NCI-H1694 (cell line): ENCODE data around the gene MRFAP1.
"Not testable (repeated sequence)": the region's sequence is repeated elsewhere in the genome, so short reads cannot be mapped to it uniquely, and the experiment has no call there.

Source experiments
- DNase-seq: peaks from one replicate; lab custom pipeline; 2025; lab: John Stamatoyannopoulos, UW

The MRFAP1 gene

DNA sequence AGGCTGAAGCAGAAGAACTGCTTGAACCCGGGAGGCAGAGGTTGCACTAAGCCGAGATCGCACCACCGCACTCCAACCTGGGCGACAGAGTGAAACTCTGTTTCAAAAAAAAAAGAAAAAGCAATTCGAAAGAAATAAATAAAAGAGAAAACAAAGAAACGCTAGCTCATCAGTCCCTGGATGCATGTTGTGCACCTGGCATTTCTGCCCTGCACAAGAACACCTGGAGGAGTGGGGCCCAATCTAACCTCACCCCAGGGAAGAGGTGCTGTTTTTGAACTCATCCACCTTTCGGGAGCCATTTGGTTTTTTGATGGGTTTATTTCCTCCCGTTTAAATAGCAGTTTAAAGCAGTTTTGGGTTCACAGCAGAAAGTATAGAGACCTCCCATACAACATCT, 5.7 kb upstream of the MRFAP1 start:
- DNase-seq: no peak

DNA sequence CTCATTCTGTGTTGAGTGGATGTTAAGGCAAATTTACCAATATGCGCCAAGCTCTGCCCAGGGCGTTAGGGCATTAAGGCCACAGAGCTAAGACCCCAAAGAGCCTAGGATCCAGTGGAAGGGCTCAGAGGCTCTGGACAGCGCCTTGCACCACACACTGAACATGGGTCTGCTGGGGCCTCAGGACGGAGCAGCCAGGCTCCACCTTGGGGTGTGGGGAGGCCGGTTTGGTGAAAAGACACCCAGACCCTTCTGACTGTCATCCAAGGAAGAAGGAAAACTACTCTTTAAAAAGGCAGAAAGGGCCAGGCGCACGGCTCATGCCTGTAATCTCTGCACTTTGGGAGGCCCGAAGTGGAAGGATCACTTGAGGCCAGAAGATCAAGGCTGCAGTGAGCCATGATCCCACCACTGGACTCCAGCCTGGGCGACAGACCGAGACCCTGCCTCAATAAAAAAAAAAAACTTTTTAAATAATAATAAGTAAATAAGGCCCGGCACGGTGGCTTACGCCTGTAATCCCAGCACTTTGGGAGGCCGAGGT, 1.3 kb upstream of the MRFAP1 start:
- DNase-seq: no peak

DNA sequence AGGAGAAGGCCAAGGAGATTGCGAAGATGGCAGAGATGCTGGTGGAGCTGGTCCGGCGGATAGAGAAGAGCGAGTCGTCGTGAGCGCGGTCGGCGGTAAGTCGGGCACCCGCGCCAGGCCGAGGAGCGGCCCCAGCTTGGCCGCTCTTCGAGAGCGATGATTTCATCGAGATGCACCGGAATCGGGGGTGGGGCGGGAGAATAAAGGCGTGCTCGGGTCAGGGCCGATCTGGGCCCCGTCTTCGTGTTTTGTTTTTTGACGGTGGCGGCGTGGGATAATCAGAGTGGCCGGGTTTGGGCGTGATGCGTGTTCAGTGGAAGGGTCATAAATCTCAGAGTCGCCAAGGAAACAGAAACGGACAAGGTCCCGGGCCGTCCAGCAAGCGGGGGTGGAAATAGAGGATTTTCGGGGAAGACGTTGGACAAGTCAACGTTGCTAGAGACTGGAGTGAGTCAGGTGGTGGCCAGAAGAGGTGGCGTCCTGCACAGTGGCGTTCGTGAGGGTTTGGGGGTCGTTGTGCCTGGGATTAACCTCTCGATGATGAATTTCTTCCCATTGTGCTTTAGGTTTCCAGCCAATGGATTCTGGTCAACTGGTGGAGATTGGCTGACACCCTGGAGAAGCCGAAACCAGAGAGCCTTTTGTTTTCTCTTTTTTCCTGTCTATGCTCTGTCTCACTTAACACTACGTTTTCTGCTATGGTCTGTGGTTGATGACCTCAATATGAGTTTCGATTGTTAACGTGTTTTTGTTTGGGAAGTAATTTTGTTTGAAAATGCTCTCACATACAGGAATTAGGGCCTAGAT, 882 bp downstream of the MRFAP1 start:
- no peak for DNase-seq

DNA sequence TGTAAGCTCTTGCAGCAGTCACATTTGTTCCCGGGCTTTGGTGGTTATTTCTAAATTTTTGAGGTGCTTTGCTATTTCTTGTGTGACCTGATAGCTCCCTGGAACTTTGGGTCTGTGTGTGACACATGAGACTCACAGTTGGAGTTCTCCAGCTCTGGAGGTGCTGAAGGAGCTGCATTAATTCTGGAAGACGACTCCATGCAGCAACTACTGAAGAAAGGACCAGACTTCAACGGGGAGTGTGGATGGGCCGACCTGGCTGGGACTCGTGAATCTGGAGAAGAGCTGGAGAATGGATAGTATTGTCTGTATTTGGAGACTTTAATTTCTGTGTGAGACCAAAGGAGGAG, 1.5 kb downstream of the MRFAP1 start:
- no peak for DNase-seq

DNA sequence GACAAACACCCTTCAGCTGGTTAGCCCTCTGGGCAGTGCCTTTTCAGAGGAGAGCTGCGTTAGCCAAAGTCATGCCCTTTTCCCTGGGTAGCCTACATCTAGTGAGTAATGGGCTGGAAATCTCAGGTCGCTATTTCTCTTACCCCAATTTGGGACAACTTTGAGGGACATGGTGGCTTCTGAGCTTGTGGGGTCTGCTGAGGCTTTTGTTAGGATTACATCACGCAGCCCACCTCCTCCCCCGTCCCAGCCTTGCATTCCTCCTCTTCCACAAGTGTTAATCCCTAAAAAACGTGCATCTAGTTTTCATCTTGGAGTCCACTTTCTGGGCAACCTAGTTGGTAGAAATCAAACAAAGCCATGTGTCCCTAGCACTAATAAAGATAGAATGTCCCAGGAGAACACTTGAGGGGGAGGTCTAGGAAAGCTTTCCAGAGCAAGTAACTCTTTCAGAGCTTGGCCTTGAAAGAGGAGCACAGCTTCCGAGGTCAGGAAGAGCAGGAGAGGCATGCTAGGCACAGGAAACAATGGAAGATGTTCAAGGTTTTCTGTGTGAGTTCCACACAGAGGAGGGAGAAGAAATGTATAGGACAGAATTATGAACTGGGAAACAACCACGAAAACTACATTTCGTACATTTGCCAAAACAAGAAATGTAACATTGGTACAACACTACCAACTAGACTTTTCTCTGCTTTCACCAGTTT, 2.8 kb downstream of the MRFAP1 start:
- DNase-seq: no peak

DNA sequence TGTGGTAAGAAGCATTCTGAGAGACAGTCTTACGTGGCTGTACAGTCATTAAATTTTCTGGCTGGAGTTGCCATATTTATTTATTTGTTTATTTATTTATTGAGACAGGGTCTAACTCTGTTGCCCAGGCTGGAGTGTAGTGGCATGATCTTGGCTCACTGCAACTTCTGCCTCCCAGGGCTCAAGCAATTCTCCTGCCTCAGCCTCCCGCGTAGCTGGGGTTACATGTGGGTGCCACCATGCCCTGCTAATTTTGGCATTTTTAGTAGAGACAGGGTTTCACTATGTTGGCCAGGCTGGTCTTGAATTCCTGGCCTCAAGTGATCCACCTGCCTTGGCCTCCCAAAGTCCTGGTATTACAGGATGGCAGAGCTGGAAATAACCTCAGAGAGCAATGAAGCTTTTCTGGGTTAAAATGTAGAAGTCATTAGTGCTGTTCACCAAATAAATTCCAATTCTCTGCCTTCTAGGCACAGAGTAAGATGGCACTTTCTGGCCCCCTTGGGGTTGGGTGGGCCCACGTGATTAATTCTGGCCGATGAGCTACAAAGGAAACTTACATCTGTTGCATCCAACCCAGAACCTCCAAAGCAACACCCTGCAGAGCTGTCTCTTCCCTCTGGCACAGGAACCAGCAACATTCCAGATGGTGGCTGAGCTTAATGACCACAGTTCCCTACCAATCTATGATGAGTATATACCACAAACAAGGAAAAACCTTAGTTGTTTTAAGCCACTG, 4.5 kb downstream of the MRFAP1 start:
- DNase-seq: no peak

DNA sequence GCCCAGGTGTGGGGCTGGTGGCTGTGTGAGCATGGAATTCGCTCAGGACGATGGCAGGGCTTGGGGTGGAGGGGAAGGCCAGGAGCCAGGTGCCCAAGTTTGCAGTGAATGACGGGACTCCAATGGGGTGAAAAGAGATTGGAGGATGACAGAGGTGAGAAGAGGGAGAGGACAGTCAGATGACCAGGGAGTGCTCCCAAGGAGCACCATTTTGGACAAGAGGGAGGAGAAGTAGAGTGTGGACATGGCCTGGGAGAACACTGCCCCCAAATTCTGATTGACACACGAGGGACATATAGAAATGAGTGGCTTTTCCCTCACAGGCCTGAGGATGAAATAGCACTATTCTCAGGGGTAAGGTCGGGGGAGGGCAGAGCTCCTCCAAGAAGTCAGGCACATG, 6.7 kb downstream of the MRFAP1 start:
- DNase-seq: no peak

DNA sequence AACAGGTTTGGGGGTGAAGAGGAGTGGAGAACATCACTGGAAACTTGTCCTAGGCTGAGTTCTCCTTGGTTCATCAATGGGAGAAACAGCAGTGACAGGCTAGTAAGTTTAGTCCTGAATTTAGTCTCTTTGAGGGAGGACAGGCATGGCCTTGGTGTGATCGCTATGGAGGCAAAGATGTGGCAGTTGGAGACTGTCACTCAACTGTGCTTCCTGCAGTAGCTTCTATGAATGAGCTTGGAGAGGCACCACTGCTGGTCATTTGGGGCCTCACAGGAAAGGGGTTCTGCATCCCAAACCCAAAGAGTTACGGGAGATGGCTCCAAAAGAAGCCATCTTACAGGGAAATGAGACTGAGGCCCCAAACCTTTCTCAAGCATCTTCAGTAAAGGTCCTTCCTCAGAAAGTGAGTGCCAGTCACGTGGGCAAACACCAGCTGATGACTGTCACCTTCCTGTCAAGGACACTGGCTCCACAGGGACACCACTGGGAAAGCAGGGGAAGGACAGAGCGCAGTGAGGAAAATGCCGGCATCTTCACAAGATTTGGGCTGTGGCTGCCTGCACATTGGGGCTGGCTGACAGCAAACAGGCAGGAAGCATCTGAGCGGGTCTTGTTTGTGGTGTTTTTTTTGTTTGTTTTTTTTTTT, 7.2 kb downstream of the MRFAP1 start:
- no peak for DNase-seq

DNA sequence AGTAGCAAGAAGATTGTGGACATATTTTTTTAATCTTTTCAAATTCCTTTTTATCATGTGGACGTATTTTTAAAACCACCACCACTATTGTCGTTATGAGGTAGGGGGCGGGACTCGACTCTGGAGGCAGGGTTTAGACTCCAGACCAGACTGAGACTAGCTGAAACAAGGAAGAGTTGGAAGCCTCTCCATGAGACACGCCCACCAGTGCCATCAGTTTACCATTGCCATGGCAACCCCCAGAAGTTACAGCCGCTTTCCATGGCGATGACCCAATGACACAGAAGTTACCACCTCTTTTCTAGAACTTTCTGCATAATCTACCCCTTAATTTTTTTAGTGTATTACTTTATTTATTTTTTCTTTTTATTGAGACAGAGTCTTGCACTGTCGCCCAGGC, 8.7 kb downstream of the MRFAP1 start:
- no peak for DNase-seq

DNA sequence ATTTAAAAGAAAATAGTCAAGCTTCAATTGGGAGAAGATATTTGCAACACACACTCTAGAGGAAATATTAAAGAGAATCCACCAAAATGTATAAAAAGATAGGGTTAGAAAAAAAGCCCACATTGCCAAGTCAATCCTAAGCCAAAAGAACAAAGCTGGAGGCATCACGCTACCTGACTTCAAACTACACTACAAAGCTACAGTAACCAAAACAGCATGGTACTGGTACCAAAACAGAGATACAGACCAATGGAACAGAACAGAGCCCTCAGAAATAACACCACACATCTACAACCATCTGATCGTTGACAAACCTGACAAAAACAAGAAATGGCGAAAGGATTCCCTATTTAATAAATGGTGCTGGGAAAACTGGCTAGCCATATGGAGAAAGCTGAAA, 13.7 kb downstream of the MRFAP1 start:
- not testable (repeated sequence) for DNase-seq

DNA sequence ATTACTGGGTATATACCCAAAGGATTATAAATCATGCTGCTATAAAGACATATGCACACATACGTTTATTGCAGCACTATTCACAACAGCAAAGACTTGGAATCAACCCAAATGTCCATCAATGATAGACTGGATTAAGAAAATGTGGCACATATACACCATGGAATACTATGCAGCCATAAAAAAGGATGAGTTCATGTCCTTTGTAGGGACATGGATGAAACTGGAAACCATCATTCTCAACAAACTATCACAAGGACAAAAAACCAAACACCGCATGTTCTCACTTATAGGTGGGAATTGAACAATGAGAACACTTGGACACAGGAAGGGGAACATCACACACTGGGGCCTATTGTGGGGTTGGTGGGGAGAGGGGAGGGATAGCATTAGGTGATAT, 14.8 kb downstream of the MRFAP1 start:
- DNase-seq: not testable (repeated sequence)

DNA sequence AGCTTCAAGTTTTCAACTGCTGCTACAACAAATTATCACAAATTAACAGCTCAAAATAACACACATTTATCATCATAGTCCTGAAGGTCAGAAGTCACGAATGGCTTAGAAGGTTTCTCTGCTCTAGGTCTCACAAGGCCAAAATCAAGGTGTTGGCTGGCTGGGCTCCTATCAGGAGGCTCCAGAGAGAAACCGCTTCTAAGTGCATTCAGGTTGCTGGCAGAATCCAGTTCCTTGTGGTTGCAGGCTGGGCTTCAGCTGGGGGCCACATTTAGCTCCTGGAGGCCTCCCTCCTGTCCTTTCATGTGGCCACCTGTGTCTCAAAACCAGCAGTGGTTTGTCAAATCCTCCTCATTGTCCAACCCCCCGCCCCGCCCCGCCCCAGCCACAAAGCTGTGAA, 15.4 kb downstream of the MRFAP1 start:
- no peak for DNase-seq

DNA sequence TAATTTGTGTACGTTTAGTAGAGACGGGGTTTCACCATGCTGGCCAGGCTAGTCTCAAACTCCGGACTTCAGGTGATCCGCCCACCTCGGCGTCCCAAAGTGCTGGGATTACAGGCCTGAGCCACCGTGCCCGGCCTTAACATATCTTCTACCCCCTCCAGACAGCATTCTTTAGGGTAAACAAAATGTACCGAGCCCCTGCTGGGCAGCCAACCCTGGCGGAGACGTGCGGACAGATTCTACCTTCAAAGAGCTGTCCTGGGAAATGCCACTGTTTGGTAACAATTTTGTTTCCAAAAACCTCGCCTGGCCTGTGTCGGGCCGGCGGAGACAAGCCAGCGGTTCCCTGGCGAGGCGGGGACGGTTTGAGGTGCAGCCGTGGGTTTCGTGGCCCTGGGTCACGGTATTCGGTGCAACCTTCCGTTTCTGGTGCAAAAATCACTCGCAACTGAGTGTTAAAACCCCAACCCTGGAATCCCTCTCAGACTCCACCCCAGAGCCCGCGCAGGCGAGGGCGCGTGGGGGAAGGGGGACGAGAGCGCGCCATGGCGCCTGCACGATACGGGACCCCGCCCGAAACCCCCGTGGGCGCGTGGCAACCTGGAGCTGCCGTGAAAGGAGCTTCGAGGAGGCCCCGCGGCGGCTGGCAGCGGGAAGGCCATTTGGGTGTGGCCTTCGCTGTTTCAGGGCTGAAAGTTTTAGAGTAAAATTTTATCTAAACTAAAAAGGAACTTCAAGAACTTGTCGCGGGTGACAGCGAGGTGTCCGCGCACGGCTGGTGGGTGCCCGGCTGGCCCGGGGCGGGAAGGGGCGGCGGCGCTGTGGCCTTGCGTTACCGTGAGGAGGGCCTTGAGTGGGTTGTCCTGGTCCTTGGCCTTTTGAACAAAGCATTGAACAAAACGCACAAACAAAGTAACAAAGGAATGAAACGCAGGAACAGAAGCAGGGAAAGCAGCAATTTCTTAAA, 17.0 kb downstream of the MRFAP1 start:
- DNase-seq: no peak

DNA sequence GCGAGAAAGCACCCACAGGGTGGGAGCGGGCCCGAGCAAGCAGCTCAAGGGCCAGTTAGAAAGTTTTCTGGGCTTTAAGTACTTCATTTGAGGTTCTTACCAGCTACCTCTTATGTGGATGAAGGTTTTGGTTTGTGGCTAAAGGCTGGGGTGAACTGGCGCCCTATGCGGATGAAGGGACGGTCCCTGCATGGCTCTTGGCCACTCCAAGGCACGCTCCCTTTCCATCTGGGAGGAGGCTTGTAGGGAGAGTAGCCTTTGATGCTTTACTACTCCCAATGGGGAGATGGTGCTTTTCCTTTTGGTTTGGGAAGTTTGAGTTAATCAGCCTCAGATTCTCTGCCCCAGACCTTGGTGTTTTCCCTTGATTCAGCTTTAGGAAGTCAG, 17.7 kb downstream of the MRFAP1 start:
- no peak for DNase-seq

DNA sequence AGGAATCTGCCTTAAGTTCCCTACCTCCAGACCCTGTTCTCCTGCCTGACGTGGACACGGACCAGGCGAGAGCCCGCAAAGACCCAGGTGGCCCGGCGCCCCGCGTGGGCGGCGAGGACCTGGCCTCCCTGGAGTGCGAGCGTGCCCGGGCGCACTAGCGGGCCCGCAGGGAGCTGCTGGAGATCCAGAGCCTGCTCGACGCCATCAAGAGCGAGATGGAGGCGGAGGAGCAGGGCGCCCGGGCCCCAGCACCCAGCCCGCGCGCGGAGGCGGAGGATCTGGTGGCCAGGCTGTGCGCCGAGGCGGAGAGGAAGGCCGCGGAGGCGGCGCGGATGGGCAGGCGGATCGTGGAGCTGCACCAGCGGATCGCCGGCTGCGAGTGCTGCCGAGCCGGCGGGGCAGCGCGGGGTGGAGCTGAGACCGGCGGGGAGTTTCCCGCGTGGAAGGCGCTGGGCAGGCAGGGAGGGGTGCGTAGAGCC, 18.2 kb downstream of the MRFAP1 start:
- DNase-seq: no peak

DNA sequence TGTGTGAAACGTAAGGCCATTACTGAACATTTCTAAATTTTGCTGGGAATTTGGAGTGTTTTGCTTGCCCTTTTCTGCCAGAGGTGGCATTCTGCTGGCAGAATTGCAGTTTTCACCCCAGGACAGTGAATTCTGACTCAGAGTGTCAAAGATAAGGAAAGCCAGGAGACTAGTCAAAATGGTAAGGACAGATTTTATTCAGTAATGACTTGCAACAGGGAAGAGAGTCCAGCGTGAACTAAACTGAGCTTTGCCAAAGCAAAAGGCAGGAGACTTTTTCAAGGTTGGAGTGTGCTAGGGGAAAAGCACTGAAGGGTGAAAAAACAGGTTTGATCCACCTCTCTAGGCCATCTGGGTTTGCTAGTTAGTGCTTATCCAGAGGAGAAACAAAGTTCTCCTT, 19.4 kb downstream of the MRFAP1 start:
- DNase-seq: no peak

DNA sequence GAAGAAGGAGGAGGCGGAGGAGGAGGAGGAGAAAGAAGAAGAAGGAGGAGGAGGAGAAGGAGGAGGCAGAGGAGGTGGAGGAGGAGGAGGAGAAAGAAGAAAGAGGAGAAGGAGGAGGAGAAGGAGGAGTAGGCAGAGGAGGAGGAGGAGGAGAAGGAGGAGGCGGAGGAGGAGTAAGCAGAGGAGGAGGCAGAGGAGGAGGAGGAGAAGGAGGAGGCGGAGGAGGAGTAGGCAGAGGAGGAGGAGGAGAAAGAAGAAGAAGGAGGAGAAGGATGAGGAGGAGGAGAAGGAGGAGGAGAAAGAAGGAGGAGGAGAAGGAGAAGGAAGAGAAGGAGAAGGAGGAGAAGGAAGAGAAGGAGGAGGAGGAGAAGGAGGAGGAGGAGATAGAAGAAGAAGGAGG, 19.9 kb downstream of the MRFAP1 start:
- no peak for DNase-seq

DNA sequence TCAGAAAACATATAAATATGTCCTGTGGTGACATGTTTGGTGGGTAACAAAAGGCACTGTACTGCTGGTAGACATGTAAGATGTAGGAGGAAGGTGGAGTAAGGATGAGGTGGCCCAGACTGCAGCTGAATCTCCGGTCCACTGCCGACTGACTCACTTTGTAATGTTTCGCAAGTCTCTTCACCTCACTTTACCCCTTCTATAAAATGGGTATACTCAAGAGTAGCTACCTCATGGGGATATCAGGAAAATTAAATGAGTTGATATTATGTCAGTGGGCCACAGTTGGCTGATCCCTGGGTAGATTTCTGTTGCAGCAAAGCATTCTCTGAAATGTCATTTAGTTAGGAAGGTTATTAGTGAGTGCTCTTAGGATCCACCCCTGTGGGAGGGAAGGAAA, 22.1 kb downstream of the MRFAP1 start:
- no peak for DNase-seq

DNA sequence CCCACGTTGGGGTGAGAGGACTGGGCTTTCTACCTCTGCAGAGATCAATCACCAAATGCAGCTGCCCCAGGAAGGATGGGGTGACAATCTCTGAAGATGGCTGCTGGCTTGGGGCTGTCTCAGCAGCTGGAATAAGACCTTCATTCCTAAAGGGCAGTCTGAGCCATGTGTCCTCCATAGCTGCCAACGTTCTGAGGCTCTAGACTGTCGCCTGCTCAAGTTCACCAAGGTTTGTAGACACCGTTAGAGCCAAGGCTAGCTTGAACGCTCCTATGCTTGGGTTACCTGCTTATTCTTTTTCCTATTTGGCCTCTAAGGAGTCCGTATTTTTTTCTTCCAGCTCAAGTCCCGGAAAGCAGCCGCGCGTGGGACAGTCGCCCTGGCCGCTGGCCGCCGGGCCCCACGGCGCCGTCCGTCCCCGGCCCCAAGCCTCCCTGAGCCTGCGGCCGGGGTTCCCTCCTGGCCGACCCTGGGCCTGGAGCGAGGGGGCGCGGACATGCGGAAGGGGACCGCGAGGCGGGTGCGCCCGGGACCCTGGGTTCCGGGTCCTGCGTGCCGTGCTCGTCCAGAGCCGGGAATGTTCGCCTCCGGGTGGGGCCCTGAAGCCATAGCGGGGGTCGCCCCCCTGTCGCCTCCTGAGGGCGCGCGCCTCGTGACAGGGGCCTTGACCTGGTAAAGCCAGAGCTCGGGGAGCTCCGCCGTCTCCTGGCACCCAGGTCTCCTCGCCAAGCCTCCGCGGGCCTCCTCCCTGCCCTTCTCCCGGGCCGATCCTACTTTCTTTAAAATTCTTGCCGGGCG, 23.3 kb downstream of the MRFAP1 start:
- no peak for DNase-seq

DNA sequence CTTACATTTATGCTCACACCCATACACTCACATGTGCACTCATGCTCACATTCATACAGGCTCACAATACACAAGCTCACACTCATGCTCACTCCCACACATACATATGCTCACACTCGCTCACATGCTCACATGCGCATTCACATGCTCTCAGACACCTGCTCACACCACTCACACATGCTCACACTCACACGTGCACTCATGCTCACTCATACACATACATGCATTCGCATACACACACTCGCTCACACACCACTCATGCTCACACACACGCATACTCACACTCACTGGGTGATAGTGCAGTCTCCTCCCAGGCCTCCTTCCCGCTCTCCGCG, 24.8 kb downstream of the MRFAP1 start:
- DNase-seq: no peak
